SK-MEL-5 (cell line): ENCODE data around the gene EMC10. TPM values are rescaled to one million over a fixed set of nuclear protein-coding genes. Genes with fewer than 3 reads are reported as not detected.

ENCODE experiments used
- DNase-seq: peaks from one replicate; pipeline ENCODE4 v3.0.0-alpha.2; 2016; ENCODE audit warnings: low read depth, low spot score
- in situ Hi-C: cut with HindIII; loops from 2 replicates; pipeline ENCODE4 v1.10.0; 2016; ENCODE audit warnings: low sequenced_read_pairs, high pct_unique_total_duplicates, low pct_unique_long_range_greater_than_20kb
- total RNA-seq: library from RNA; depleted of rRNA; stranded (reverse); fragments of >200 nt; shearing (Covaris generic); gene quantifications from 2 replicates; pipeline ENCODE4 v1.2.3, GENCODE V29; 2014

The EMC10 gene
- total RNA-seq, 1 experiment from 2014 or later, result 148 TPM

GRCh38 chr19:50447750-50448149, 28.6 kb upstream of the EMC10 start:
- no peak for DNase-seq

GRCh38 chr19:50449236-50449899, 26.9 kb upstream of the EMC10 start:
- peak; percentile 36 for DNase-seq
- in situ Hi-C loops, result no loop called here

More at GRCh38 chr19:50447750-50448149, 28.6 kb upstream of the EMC10 start:
- in situ Hi-C loops, result no loop called here

GRCh38 chr19:50450369-50451222, 25.7 kb upstream of the EMC10 start:
- in situ Hi-C loops, result no loop called here
- no peak for DNase-seq

GRCh38 chr19:50451223-50451534, 25.1 kb upstream of the EMC10 start:
- in situ Hi-C loops, result no loop called here
- DNase-seq, result no peak

- no peak for DNase-seq
- in situ Hi-C loops, result no loop called here
These were observed 23.1 kb upstream of the EMC10 start for GRCh38 chr19:50453243-50453642.

- DNase-seq, result no peak
- in situ Hi-C loops, result no loop called here
These were observed 20.3 kb upstream of the EMC10 start for GRCh38 chr19:50455992-50456391.

GRCh38 chr19:50457300-50457699, 19.0 kb upstream of the EMC10 start:
- in situ Hi-C loops, result no loop called here
- no peak for DNase-seq

GRCh38 chr19:50458396-50459066, 17.8 kb upstream of the EMC10 start:
- no peak for DNase-seq

GRCh38 chr19:50459067-50459456, 17.2 kb upstream of the EMC10 start:
- DNase-seq, result no peak
- in situ Hi-C loops, result no loop called here

More at GRCh38 chr19:50458396-50459066, 17.8 kb upstream of the EMC10 start:
- in situ Hi-C loops, result no loop called here

- in situ Hi-C loops, result no loop called here
- no peak for DNase-seq
These were observed 16.7 kb upstream of the EMC10 start for GRCh38 chr19:50459638-50460037.

GRCh38 chr19:50460161-50460765, 16.0 kb upstream of the EMC10 start:
- peak; percentile 15 for DNase-seq

GRCh38 chr19:50461066-50461875, 15.0 kb upstream of the EMC10 start:
- in situ Hi-C loops, result no loop called here
- peak; percentile 79 for DNase-seq

More at GRCh38 chr19:50460161-50460765, 16.0 kb upstream of the EMC10 start:
- in situ Hi-C loops, result no loop called here

GRCh38 chr19:50462970-50463369, 13.3 kb upstream of the EMC10 start:
- no peak for DNase-seq
- in situ Hi-C loops, result no loop called here

GRCh38 chr19:50464348-50464747, 12.0 kb upstream of the EMC10 start:
- DNase-seq, result no peak
- in situ Hi-C loops, result no loop called here

GRCh38 chr19:50465000-50465399, 11.3 kb upstream of the EMC10 start:
- in situ Hi-C loops, result no loop called here

GRCh38 chr19:50465986-50466705, 10.2 kb upstream of the EMC10 start:
- DNase-seq, result no peak
- in situ Hi-C loops, result no loop called here

More at GRCh38 chr19:50465000-50465399, 11.3 kb upstream of the EMC10 start:
- no peak for DNase-seq

- no peak for DNase-seq
- in situ Hi-C loops, result no loop called here
These were observed 9.6 kb upstream of the EMC10 start for GRCh38 chr19:50466706-50467039.
